HG03103 (cell line): Measurements from ENCODE around the gene BBS1.
"Not testable (repeated sequence)": the region's sequence is repeated elsewhere in the genome, so short reads cannot be mapped to it uniquely, and the experiment has no call there.

Experiments used
- ATAC-seq: cut with Tn5 transposase; IDR thresholded peaks from one replicate; pipeline ENCODE4 v1.9.1; 2021; ENCODE audit warnings: low read depth; ENCODE audit not compliant: unreplicated experiment

The BBS1 gene

GRCh38 chr11:66523611-66524010, 13.2 kb downstream of the BBS1 start:
- no peak for ATAC-seq

GRCh38 chr11:66524304-66525040, 14.0 kb downstream of the BBS1 start:
- no peak for ATAC-seq

GRCh38 chr11:66529069-66529468, 18.6 kb downstream of the BBS1 start:
- no peak for ATAC-seq

- no peak for ATAC-seq
Measured at GRCh38 chr11:66529655-66530054, 19.2 kb downstream of the BBS1 start.

- ATAC-seq: no peak
Measured at GRCh38 chr11:66530927-66531709, 20.7 kb downstream of the BBS1 start.

- no peak for ATAC-seq
Measured at GRCh38 chr11:66531841-66532240, 21.4 kb downstream of the BBS1 start.

GRCh38 chr11:66532784-66533183, 22.3 kb downstream of the BBS1 start:
- ATAC-seq: no peak

GRCh38 chr11:66539170-66539869, 28.9 kb downstream of the BBS1 start:
- ATAC-seq: no peak

GRCh38 chr11:66539870-66540213, 29.4 kb downstream of the BBS1 start:
- ATAC-seq: no peak

- ATAC-seq: not testable (repeated sequence)
Measured at GRCh38 chr11:66540598-66540997, 30.2 kb downstream of the BBS1 start.

- no peak for ATAC-seq
Measured at GRCh38 chr11:66541892-66542291, 31.5 kb downstream of the BBS1 start.

- ATAC-seq: no peak
Measured at GRCh38 chr11:66542362-66542761, 31.9 kb downstream of the BBS1 start.

GRCh38 chr11:66543263-66544107, 33.0 kb downstream of the BBS1 start:
- ATAC-seq: no peak

- not testable (repeated sequence) for ATAC-seq
Measured at GRCh38 chr11:66544952-66545351, 34.5 kb downstream of the BBS1 start.

GRCh38 chr11:66545701-66546367, 35.4 kb downstream of the BBS1 start, which contains the start of gene ZDHHC24:
Gene ZDHHC24, minus strand, starts transcription at chr11:66546048. Its CDS starts 45 bp downstream, at chr11:66546003.
- peak; percentile 71 for ATAC-seq

- peak; percentile 6 for ATAC-seq
Measured at GRCh38 chr11:66546368-66546965, 36.0 kb downstream of the BBS1 start, which contains the start of gene ACTN3. Gene ACTN3, plus strand, starts transcription at chr11:66546903. Its CDS starts 35 bp downstream, at chr11:66546938.

- ATAC-seq: no peak
Measured at GRCh38 chr11:66546966-66547661, 36.7 kb downstream of the BBS1 start.

GRCh38 chr11:66547662-66548009, 37.2 kb downstream of the BBS1 start:
- no peak for ATAC-seq

- no peak for ATAC-seq
Measured at GRCh38 chr11:66548041-66548440, 37.6 kb downstream of the BBS1 start.
